ENCODE measurements around the gene PKD1.
A peak's percentile ranks its signal among the peaks of the same experiment; 100 is the strongest.
"Not testable (repeated sequence)": the region's sequence is repeated elsewhere in the genome, so short reads cannot be mapped to it uniquely, and the experiment has no call there.

Gene PKD1

DNA sequence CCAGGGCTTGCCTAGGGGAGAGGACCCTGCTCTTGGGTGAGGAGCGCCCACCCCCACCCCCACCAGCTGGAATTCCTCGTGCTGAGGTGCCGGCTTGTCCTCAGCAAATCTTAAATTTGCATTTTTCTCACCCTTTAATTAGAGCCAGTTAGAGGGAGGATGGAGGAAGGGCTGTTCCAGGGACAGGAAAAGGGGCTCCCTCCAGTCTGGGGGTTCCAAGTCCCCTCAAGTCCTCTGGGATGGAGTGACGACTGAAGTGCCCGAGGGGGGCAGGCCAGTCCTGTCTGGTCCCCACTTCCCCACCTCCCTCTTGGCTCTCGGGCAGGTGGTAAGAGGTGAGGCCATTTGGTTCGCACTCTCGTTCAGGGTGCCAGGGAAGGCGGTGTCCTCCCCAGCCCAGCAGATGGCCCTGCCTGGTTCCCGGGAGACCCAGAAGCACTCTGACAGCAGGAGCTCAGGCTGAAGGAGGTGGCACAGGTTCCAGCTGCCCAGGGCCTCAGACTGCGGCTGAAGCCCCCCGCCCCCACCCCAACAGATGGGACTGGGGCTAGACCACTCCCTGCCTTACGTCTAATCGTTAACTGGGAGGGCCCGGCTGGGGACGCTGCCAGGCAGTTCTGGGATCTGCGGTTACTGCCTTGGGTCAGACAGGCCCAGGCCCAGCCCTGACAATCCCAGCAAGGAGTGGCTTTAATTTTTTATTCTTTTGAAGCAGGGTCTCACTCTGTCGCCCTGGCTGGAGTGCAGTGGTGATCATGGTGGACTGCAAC, 14.9 kb upstream of the PKD1 start:
- DNase-seq (ENCODE audit: low spot score) = peak; percentile 47

DNA sequence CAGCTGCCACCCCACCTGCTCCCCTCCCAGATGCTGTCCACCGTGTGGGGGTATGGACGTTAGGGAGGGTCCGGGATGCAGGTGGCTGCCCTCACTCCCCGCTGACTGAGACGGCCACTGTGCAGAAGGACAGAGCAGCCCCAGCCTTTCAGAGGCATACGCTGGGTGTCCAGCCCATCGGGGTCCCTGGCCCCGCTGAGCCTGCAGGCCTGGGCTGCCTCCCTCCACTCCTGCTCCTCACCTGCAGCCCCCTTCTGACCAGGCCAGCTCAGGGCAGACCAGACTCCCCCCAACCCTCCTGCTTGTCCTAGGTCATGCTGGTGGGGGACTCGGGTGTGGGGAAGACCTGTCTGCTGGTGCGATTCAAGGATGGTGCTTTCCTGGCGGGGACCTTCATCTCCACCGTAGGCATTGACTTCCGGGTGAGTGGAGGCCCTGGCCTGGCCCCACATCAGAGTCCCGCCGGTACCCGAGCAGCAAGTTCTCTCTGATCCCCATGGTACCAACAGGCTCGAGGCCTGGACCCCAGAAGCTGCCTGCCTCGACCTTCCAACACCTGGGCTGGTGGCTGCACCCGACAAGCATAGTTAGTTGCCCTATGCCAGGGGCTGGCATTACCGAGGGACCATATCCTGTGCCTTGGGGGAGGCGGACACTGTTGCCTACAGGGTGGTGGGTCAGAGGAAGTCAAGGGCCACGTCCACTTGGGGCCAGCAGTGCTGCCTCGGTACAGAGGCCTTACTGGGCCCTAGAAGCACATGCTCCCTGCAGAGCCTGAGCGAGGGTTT, 14.1 kb upstream of the PKD1 start:
- peak; percentile 61 for DNase-seq (ENCODE audit: low spot score)

DNA sequence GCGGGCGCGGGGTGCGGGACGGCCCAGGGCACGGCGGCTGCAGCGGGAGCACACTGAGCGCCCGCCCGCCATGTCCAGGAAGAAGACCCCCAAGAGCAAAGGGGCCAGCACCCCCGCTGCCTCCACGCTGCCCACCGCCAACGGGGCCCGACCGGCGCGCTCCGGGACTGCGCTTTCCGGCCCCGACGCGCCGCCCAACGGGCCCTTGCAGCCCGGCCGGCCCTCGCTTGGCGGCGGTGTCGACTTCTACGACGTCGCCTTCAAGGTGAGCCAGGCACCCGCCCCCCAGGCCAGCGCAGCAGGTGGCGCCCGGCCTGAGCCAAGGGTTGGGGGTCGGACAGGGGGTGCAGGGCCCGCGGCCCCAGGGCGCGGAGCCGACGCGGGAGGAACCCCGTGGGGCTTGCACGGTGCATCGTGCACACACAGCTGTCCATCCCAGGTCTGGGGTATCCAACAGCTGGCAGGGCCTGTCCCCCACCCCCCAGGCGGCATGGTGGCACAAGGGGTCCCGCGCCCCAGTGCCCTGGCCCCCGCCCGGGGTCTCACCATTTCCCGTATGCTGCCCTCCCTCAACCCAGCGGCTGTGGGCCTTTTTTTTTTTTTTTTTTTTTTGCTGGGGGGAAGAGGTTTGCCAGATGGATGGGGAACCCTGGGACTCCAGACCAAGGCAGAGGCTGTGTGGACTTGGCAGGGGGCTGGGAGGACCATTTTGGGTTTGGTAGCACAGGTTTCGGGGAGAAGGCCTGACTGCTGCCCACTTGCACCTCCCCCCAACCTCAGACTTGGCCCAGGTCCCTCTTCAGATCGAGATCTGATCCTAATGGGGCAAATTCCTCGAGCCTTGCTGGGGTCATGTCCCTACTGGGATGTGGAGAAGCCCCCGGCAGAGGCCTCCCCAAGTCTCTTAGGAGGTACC, 13.3 kb upstream of the PKD1 start:
- DNase-seq (ENCODE audit: low spot score) = peak; percentile 48

DNA sequence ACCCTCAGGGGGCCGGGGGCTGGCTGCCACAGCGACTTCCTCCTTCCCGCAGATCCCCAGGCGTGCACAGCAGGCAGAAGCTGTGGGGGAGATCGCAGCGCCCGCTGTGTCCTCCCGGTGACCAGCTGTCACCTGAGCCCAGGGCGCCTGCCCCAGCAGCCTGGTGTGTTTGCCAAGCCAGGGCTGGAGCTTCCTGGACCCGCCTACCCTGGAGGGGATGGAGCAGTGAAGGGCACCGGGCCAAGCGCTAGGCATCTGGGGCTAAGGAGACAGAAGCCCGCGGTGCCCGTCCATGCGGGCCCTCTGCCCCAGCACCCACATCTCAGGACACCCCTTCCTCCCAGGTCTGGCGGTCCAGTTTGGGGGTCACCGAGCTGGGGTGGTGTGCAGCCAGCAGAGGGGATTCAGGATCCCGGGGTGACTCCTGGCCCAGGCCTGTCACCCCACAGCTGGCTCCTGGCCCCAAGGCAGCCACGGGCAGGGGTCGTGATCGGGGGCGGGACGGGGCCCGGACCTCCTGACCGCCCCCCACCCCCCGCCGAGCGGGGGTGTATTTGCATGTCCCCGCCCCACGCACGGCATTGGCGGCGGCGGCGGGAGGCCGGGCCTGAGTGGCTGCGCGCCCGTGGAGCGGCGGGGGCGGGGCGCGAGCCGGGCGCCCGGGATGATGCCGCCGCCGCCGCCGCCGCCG, 12.4 kb upstream of the PKD1 start, which contains the start of gene RAB26:
Gene RAB26 (plus strand): TSS at position 645 of the 691 bp plus-strand sequence. CDS start 159 bp downstream, outside the sequence.
- DNase-seq (ENCODE audit: low spot score) = peak; percentile 58

DNA sequence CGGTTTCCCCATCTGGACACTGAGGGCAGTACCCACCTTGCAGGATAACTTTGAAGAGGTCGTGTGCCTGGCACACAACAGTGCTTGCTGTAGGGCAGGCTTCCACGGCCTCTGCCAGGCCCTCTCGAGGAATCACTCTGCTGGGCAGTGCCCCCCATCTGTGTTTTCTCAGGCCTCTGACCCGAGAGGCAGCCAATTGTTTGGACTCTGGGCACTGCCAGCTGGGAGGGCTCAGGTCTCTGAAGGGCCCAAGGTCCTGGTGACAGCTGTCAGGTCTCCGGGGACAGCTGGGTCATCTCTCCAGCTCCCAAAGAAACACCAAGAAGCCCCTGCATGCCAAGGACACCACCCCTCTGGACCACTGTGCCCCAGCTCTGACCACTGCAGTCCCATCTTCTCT, 11.7 kb upstream of the PKD1 start:
- DNase-seq (ENCODE audit: low spot score) = no peak

DNA sequence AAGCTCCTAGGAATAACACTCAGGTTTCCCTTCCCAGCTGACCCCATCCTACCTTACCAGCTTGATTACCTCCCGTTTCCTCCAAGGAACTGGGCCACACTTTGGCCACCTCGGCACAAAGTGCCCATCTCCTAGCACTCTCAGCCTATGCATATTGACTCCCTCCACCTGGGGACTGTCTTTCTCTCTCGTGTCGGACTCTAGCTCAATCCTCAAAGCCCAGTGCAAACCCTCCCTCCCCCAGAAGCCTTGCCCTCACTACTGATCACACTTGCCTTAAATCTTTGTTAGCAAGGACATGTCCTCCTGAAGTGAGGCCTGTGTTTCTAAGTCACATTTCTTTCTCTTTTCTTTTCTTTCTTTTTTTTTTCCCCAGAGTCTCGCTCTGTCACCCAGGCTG, 10.1 kb upstream of the PKD1 start:
- DNase-seq (ENCODE audit: low spot score) = no peak

DNA sequence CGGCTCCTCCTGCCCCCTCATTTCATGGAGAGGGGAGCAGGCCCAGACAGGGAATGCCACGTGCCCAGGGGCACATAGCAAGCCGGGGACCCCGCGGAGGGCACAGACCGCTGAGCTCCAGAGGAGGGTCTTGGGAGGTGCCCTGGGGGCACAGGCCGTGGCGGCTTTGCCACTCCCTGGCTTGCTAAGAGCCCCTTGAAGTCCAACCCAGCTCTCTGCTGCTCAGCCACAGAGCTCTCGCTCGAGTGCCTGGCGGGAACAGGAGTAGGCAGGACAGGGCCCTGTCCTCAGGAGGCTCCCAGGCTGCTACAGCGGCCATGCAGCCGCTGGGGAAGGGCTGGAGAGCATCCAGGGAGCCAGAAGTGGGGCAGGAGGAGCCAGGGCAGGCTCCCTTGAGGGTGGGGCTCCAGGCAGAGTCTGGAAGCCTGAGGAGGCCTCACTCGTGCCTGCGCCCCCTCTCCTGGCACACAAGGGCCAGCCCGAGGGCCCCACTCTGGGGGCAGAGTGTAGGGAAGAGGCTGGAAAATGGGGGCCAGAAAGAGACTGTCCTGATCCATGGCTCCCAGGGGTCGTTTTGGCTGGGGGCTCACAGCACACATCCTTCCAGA, 8.3 kb upstream of the PKD1 start:
- DNase-seq (ENCODE audit: low spot score) = no peak

DNA sequence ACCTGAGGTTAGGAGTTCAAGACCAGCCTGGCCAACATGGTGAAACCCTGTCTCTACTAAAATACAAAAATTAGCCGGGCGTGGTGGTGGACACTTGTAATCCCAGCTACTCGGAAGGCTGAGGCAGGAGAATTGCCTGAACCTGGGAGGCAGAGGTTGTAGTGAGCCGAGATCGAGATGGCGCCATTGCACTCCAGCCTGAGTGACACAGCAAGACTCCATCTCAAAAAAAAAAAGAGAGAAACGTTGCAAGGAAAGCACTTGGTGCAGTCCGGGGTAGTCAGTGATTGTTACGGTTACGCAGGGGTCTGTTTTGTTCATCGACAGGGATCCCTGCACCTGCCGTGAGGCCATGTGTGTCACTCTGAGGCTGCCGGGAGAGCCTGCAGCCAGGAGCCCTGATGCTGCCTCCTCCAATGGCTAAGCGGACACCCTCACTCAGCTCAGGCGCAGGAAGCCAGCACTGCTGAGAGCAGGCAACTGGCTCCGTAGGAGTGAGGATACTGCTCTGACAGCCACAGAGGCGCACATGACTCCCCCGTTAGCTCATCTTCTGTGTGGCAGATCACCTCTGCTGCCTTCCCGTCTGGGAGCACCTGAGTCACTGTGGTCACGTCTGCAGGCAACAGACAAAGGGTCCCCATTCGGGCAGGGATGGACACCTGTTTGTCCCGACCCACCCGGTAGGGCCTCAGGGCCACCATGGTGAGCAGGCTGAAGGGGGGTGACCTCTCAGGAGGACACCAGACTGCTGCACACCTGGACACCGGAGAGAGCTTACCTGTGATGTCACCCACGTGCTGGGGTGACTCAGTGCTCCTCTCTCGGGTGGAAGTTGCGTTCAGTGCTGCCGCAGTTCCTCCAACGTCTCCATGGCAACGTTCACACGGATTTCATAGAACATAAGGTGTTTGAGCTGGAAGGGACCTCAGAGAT, 7.5 kb upstream of the PKD1 start:
- no peak for DNase-seq (ENCODE audit: low spot score)

DNA sequence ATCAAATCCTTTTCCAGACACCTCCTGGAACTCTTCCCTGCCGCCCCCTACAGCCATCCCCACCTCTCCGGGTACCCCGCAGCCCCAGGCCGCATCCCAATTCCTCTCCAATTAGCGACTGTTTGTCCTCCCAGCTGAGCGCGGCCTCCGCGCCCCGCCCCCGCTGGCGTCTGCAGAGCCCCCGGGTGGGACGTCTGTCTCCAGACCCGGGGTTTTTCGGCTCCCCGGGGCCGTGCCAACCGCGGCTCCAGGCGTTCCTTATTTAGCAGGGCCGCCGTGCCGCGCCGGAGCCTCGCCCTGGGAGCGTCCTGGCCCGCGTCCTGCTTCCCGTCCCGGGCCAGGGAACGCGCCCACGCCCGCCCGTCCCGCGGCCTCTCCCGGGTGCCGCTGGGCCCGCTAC, 627 bp downstream of the PKD1 start:
- not testable (repeated sequence) for DNase-seq (ENCODE audit: low spot score)

DNA sequence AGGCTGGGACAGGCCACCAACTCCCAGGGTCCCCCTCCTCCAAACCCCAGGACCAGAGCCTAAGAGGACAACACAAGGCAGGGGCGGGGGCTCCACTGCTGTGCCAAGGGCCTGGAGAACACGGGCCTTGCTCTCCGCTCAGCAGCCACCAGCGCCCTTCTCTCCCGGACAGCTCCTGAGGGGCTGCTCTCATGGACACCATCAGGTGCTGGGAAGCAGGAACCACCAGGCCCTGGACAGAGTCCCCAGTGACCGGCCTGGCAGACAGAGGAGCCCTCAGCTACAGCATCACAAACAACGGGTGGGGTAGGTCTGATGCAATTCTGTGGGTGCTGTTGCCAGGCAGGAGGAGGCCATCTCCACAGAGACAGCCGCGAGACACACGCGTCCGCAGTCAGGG, 1.9 kb downstream of the PKD1 start:
- DNase-seq (ENCODE audit: low spot score) = not testable (repeated sequence)

DNA sequence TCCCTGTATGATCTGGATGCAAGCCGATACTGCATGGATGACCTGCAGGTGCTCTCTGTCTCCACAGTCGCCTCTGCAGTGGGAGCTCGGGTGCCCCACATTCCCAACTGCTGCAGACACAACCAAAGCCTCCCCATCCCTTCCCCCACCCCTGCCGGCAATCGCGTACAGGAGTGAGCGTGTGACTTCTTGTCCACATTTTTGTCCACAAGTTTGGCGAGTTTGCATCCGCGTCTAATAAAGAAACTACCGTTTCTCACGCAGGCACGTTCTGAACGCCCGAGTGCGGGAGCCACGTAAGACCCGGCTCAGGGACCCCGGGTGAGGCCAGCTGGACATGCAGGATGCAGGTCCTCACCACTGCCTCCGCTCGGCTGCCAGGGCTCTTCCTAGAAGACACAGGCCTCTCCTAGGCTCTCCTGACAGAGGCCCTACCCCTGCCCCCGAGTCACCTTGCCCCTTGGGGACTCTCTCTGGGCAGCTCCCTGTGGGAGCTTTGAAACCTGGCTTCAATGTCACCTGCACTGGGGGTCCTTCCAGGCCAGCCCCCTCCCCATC, 5.7 kb downstream of the PKD1 start:
- not testable (repeated sequence) for DNase-seq (ENCODE audit: low spot score)

DNA sequence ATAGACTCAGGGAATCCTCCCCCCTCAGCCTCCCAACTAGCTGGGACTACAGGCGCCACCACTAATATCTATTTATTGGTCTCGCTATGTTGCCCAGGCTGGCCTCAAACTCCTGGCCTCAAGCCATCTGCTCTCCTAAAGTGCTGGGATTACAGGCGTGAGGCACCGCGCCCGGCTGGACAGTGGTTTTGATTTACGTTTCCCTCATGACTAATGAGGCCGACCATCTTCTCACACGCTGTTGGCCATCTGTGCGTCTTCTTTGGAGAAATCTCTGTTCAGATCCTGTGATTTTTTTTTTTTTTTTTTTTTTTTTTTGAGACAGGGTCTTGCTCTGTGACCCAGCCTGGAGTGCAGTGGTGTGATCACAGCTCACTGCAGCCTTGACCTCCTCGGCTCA, 6.4 kb downstream of the PKD1 start:
- not testable (repeated sequence) for DNase-seq (ENCODE audit: low spot score)

DNA sequence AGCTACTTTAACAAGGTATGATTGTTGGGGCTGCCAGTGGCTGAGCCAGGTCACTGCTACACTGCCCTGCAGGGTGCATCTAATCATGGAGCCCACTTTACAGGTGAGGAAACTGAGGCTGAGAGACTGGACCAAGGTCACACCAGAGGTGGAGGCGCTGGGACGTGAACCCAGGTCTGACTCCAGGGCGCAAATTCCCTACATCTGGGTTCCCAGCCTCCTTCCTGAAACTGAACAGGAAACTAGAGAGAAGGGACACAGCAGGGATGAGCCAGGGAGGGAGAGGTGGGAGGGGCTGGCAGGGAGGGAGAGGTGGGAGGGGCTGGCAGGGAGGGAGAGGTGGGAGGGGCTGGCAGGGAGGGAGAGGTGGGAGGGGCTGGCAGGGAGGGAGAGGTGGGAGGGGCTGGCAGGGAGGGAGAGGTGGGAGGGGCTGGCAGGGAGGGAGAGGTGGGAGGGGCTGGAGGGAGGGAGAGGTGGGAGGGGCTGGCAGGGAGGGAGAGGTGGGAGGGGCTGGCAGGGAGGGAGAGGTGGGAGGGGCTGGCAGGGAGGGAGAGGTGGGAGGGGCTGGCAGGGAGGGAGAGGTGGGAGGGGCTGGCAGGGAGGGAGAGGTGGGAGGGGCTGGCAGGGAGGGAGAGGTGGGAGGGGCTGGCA, 7.9 kb downstream of the PKD1 start:
- DNase-seq (ENCODE audit: low spot score) = peak; percentile 24

DNA sequence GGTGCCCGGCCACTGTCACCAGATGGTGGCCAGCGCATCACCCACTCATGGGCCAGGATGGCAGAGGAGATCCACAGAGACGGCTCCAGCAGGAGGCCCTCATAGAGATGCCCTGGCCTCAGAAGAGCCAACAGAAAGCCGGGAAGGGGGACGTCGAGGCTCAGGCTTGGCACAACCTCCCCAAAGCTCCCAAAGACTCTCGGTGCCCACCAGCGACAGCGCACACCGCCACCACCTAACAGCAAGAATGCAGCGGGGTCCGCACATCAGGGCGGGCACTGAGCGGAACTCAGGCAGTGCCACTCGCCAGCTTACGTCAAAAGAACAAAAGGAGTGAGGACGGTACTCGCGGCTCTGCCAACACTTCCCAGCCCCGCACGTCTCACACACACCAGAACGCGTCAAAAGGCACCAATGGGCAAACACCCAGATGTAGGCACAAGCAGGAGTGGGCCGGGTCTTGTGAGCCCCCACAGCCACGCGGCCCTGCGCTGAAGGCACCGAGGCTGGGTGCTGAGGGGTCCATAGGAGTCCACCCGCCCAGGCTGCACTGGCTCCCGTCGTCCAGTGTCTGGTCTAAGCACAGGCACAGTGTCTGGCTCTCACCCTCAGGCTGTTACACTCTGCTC, 8.7 kb downstream of the PKD1 start:
- not testable (repeated sequence) for DNase-seq (ENCODE audit: low spot score)

DNA sequence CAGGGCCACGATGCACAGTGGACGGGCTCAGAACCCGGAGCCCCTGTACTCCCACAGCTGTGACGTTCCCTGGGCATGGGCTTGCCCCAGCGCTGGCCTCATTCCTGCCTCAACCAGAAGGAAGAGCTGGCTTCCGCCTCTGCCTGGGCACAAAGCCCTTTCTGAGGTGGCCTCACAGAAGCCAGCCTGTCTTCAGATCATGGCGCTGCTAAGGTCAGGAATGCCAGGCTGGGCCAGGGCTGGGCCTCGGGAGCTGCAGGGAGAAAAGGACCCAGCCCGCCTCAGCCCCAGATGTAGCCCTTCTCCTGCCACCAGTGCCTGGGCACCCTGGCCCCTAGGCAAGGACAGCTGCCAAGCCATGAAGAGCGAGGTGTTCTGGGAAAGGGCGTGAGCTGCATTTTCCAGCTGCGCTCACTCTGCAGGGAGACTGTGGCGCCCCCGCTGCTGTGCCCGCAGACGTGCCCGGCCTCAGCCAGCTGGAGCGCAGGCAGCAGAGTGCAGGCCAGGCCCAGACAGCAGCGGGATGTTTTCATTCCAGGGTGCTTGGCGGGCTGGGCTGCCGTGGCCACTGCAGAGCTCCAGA, 9.4 kb downstream of the PKD1 start:
- DNase-seq (ENCODE audit: low spot score) = not testable (repeated sequence)

DNA sequence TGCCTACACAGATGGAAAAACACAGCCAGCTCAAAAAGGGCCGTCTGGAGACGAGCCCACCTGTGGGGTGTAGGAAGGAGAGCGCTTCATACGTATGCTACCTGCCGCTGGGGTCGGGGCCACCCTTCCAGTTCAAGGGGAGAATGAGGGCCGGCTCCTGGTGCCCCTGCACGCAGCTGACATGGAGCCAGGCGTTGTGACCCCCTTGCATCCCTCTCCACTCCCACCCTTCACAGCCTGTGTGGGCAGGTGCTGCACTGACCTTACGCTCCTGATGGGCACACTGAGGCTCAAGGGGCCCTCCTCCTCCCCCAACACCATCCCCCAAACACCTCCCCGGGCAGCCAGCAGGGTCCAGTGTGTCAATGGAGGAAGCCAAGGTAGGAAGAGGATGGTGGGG, 10.1 kb downstream of the PKD1 start:
- DNase-seq (ENCODE audit: low spot score) = not testable (repeated sequence)

DNA sequence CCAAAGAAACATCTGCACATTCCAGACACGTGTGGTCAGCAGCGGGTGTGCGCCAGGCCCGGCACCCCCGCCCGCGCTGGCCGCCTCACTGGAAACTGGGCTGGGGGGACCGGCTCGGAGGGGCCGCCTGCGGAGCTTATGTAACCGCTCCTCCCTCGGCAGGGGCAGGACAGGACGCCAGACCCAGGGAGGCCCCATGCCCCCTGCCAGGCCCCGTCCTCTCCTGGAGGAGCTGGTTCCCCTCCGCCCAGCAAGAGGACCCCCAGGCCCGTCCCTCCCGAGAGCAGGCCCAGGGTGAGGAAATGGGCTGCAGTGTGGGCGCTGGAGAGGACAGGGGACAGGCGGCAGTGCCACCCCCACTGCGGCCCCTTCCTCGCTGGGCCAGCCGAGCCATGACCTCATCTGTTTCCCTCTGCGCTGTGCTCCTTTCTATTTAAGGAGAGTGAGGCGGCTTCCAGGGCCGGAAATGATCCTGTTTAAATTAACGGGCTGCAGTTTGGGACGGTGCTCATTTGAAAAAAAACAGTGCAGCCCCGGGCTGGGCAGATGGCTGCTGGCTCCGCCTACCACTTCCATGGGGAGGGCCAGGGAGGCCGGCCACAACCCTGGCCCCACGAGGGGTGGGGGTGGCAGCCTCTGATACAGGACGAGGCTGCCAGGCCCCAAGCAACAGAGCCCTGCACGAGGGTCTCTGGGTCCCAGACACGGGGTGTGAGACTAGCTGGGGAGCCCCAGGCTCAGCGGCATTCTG, 10.8 kb downstream of the PKD1 start:
- DNase-seq (ENCODE audit: low spot score) = not testable (repeated sequence)

DNA sequence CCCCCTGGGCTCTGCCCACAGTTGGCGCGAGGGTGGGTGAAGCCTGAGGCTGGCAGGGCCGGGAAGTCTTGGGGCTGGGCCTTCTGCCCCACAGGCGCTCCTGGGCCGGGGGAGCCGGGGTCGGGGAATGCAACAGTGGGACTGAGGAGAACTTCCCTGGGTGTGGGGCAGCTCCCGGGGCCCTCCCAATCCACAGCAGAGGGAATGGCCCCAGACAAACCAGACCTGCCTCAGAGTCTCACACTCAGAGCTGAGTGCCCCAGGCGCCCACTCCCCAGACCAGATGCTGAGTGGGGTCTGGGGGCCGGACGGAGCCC, 11.4 kb downstream of the PKD1 start:
- not testable (repeated sequence) for DNase-seq (ENCODE audit: low spot score)

Measured in RKO (cell line).